ENCODE measurements around the gene EMX1.

EMX1 gene

DNA sequence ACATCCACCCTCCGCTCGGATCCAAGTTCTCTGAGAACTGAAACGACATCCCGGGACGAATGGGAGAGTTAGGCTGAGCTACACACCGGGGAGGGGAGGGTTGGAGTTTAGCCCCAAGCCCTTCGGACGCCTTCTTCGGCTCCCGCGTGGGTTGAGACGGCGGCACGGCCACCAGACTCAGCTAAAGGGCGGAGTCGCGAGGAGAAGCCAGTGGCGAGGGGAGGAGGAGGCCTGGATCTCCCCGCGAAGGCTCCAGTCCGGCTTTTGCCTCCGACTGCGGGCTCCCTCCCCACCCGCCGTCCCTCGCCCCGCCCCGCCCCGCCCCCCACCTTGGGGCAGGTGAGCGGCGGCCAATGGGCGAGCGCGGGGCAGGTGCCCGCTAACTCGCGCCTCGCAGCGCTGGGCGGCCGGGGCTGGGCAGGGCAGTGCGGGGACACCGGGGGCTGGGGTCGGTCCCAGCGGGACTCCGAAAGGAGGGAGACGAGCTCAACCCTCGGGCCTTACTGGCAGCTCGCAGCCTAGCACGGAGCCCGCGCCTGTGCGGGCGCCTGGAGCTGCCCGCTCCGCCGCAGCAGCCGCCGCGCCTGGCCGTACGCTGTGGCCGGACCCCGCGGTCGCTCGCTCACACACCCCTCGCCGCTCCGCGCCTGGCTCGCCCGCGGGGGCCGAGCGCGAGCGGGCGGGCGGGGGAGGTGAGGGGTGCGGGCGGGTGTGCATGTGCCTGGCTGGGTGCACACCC is at the start of gene EMX1:
Gene EMX1 (plus strand): TSS at position 382 of the 739 bp plus-strand sequence. CDS start 334 bp downstream, at position 716.
- no peak for DNase-seq (ENCODE audit: low read depth)

DNA sequence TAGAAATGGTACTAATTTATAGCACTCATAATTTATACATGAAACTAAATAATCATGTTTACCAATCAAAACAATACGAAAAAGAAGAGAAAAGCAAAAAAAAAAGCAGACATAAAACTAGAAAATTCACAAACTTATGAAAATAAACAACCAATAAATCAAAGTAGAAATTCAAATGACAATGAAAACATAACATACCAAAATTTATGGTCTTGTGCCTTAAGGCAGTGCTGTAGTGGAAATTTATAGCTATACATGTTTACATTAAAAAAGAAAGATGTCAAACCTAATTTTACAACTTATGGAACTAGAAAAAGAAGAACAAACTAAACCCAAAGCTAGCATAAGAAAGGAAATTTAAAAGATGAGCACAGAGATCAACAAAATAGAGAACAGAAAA is 46.3 kb upstream of the EMX1 start:
- no peak for DNase-seq (ENCODE audit: low read depth)

- DNase-seq (ENCODE audit: low read depth), result no peak
Measured at GRCh38 chr2:72871880-72872279, 45.4 kb upstream of the EMX1 start.

- DNase-seq (ENCODE audit: low read depth), result no peak
Measured at GRCh38 chr2:72883356-72883962, 33.9 kb upstream of the EMX1 start.

GRCh38 chr2:72886505-72887031 is 30.8 kb upstream of the EMX1 start:
- no peak for DNase-seq (ENCODE audit: low read depth)

GRCh38 chr2:72887032-72887739 is 30.1 kb upstream of the EMX1 start, which contains the start of gene SPR:
TSS of gene SPR (plus strand) at chr2:72887408. CDS start at chr2:72887433, 25 bp downstream.
- DNase-seq (ENCODE audit: low read depth), result no peak

DNA sequence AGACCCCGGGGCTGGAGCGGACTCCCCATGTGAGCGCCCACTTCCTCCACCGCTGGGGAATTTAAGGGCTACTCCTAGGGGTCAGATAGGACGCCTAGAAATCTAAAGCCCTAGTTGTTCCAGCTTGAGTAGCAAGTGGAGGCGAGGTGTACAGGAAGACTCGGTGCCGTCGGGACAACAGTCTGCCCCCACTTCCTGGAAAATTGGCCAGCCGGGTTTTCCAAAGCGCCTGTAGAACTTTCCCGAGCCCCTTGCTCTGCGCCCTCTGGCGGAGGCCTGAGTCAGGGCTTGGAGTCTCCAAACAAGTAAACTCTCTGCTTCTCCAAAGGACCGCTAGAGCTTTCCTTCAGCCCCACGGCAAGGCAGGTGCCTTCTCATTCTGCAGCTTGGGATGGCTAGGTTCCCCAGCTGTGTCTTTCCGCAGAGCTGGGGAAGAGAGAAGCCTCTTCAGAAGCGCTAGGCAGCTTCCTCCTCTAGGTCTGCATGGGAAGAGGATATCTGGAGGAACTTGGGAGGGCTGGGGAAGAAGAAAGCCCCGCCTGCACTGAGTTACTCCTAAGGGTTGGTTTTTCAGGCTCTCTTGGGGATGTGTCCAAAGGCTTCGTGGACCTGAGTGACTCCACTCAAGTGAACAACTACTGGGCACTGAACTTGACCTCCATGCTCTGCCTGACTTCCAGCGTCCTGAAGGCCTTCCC is 29.4 kb upstream of the EMX1 start:
- DNase-seq (ENCODE audit: low read depth), result peak; percentile 69

DNA sequence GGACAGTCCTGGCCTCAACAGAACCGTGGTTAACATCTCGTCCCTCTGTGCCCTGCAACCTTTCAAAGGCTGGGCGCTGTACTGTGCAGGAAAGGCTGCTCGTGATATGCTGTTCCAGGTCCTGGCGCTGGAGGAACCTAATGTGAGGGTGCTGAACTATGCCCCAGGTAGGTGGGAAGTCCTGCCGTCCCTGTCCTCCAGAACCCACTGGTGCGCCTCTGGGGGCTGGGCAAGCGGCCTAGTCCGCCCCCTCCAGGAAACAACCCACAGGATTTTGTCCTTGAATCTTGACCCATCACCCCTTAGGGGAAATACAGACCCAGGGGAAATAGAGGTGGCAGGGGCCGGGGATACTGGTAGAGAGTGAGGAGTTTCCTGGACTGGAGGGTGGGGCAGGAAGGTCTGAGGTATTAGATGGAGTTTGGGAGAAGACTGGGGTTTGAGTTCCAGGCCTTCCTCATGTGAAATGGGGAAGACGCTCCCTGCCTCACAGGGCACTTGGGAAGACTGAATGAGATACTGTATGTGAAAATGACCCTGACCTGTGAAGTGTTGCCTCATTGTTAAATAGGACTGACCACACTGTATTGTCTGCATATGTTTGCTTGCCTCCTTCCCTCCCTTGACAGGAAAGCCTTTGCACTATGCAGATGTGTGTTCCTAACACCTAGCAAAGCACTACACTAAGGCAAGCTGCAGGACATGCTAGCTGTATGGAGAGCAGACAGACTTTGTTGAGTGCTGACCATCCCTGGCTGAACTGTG is 28.7 kb upstream of the EMX1 start:
- no peak for DNase-seq (ENCODE audit: low read depth)

GRCh38 chr2:72889991-72890390 is 27.3 kb upstream of the EMX1 start:
- no peak for DNase-seq (ENCODE audit: low read depth)

DNA sequence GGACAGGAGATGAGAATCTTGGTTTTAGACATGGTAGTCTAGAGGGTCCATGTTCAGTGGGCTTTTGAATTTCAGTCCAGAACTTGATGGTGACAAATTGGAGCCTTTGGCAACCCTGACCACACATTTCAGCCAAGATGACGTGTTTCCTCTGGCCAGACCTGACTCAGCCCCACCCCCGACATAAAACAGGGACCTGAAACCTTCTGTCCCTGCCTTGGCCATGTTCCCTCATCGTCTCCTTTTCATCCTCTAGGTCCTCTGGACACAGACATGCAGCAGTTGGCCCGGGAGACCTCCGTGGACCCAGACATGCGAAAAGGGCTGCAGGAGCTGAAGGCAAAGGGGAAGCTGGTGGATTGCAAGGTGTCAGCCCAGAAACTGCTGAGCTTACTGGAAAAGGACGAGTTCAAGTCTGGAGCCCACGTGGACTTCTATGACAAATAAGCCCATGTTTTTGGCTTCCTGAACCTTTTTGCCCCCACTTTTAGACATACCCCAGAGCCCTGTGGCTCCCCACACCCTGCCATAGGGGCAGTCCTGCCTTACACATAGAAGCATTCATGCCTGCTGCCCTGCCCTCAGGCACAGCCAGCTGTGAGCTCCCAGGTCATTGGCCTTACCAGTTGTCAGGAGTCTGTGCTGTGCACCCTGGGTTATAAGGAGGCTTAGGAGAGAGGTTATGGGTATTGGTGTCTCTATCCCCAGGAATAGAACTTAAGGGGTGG is 26.1 kb upstream of the EMX1 start:
- no peak for DNase-seq (ENCODE audit: low read depth)

GRCh38 chr2:72892506-72893173 is 24.7 kb upstream of the EMX1 start:
- no peak for DNase-seq (ENCODE audit: low read depth)

GRCh38 chr2:72893594-72894319 is 23.6 kb upstream of the EMX1 start:
- DNase-seq (ENCODE audit: low read depth), result no peak

DNA sequence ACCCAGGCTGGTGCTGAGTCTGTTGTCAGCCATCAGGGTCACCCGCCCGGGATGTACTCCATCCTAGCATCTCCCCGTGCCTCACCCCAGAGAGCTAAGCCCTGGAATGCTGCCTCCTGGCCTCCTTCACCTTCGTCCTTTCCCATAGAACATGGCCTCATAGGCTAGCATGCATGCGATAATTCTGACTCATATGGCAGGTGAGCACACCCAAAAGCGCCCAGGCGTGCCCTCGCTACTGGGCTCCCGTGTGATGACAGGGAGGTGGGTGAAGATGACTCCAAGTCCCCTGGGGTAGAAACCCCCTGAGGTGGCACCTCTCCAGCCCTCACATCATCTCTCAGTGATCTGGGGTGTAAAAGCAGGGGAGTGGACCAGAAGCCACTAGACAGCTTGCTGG is 22.8 kb upstream of the EMX1 start:
- no peak for DNase-seq (ENCODE audit: low read depth)

GRCh38 chr2:72895154-72895553 is 22.2 kb upstream of the EMX1 start:
- no peak for DNase-seq (ENCODE audit: low read depth)

GRCh38 chr2:72895759-72896281 is 21.5 kb upstream of the EMX1 start:
- DNase-seq (ENCODE audit: low read depth), result no peak

- no peak for DNase-seq (ENCODE audit: low read depth)
Measured at GRCh38 chr2:72896446-72896845, 20.9 kb upstream of the EMX1 start.

GRCh38 chr2:72897785-72898584 is 19.3 kb upstream of the EMX1 start:
- no peak for DNase-seq (ENCODE audit: low read depth)

DNA sequence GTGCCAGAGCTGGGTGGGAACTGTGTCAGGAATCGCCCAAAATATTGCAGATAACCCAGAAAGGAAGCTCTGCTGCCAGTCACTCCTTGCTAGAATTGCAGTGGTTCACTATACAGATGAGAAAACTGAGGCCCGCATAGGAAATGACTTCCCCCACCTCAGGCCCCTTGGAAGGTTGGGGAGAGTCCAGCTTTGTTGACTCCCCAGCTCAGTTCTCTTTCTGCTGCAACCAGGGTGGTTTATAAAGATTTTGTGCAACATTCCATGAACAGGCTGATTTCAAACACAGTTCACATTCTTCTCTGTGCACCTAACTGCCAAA is 18.8 kb upstream of the EMX1 start:
- no peak for DNase-seq (ENCODE audit: low read depth)
